Diencephalon (tissue), 1 donor: ENCODE data around the gene KIF3C. TPM values are rescaled to one million over a fixed set of nuclear protein-coding genes. Genes with fewer than 3 reads are reported as not detected.

Experiments
- small RNA-seq: library from RNA; depleted of rRNA; stranded (forward); fragments of <200 nt; gene quantifications from one replicate; pipeline ENCODE3, GENCODE V24; 2014
- total RNA-seq: library from RNA; depleted of rRNA; stranded (reverse); fragments of >200 nt; gene quantifications from one replicate; pipeline ENCODE4 v1.2.3, GENCODE V29; 2014

The KIF3C gene
- 133 TPM for total RNA-seq

GRCh38 chr2:25982273-25982967 lies at the start of gene KIF3C:
Gene KIF3C, minus strand, starts transcription at chr2:25982497. Its CDS starts 580 bp downstream, at chr2:25981917.

DNA sequence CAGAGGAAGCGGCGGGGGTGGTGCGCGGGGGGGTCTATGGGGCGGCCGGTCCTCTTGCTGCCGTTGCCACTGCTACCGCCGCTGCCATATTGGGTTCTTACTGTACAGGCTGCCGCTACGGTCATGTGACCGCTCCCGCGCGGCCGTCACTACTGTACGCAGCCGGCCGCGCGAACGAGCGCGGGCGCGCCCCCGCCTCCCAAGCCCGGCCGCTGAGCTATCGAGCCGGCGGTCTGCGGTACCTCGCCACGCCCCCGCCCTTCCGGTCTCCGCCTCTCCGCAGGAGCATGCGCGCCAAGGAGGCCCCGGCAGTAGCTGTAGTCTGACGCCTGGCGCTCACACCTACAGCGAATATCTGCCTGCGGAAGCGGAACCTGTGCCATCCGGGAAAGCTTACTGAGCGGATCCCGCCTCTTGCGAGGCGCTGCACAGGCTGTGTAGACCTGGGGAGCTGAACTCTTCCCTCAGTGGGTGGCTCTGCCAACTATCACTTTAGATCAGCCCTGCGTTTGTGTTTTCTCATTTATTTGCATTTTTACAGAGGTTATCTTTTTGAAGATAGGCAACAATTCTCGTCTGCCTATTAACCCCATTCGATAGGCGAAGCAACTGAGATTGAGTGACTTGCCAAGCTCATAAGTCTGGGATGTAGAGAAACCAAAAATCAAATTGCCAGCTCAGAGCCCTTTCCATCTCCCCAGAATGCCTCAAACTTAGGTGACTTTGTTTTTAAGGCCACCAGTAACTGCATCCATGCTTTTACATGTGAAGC lies 103.8 kb downstream of the KIF3C start, which contains the start of gene ASXL2:
ASXL2 (minus strand) TSS at position 127 of the 772 bp plus-strand sequence. CDS start 265 bp downstream, outside the sequence.

Small RNA genes within 50 kb of the gene (small RNA-seq; reads per million reads assigned to genes)
- not detected for gene NDUFB4P4
- not detected for gene UQCRHP2

Other genes with a start within 250 kb of the KIF3C start
- 7.2 TPM for gene ASXL2, start 104.0 kb downstream of the KIF3C start, total RNA-seq
- 185 TPM for gene RAB10, start 51.6 kb upstream of the KIF3C start, total RNA-seq
- gene GAREM2, start 190.6 kb upstream of the KIF3C start, total RNA-seq, result 17.3 TPM